HepG2 (cell line): ENCODE data around the gene FRMD1. TPM values are rescaled to one million over a fixed set of nuclear protein-coding genes. Genes with fewer than 3 reads are reported as not detected.

ENCODE experiments used
- ATAD3A ChIP-seq: sonication (generic); formaldehyde crosslinking; IDR thresholded peaks from 2 replicates; pipeline ENCODE4 v1.4.0; 2020; ENCODE audit warnings: missing genetic modification reagents
- ATF7 ChIP-seq, 2 experiments: fragments of 450-650 bp in 1 of 2; sonication (generic) in 1 of 2; formaldehyde crosslinking in 1 of 2; IDR thresholded peaks; 2 replicates each; pipeline versions ENCODE4 v1.4.0 to v1.6.1; 2016 to 2020; ENCODE audit warnings: antibody characterized with exemption in 1 of 2, mild to moderate bottlenecking in 1 of 2, missing genetic modification reagents in 1 of 2
- ELF4 ChIP-seq: sonication (generic); formaldehyde crosslinking; IDR thresholded peaks from 2 replicates; pipeline ENCODE4 v1.5.0; 2020; ENCODE audit warnings: missing genetic modification reagents, mild to moderate bottlenecking, moderate library complexity, borderline replicate concordance
- NR0B2 ChIP-seq: sonication (generic); formaldehyde crosslinking; IDR thresholded peaks from 2 replicates; pipeline ENCODE4 v1.4.0; 2020; ENCODE audit warnings: mild to moderate bottlenecking, missing genetic modification reagents
- NR2F2 ChIP-seq: IDR thresholded peaks from 2 replicates; pipeline ENCODE4 v1.6.1; 2012; ENCODE audit warnings: low read depth, inconsistent platforms, borderline replicate concordance
- ZNF138 ChIP-seq: sonication (generic); formaldehyde crosslinking; IDR thresholded peaks from 2 replicates; pipeline ENCODE4 v1.5.0; 2020; ENCODE audit warnings: mild to moderate bottlenecking, low read depth, missing genetic modification reagents
- ZNF143 ChIP-seq: sonication (generic); formaldehyde crosslinking; IDR thresholded peaks from 2 replicates; pipeline ENCODE4 v1.4.0; 2020; ENCODE audit warnings: missing genetic modification reagents
- ZNF260 ChIP-seq: sonication (generic); formaldehyde crosslinking; IDR thresholded peaks from 2 replicates; pipeline ENCODE4 v1.4.0; 2020; ENCODE audit warnings: missing genetic modification reagents, low read depth, mild to moderate bottlenecking, borderline replicate concordance
- ZNF274 ChIP-seq: sonication (generic); formaldehyde crosslinking; IDR thresholded peaks from 2 replicates; pipeline ENCODE4 v1.5.1; 2020; ENCODE audit warnings: mild to moderate bottlenecking, missing genetic modification reagents
- ZNF567 ChIP-seq: sonication (generic); formaldehyde crosslinking; IDR thresholded peaks from 2 replicates; pipeline ENCODE4 v1.8.1; 2023; ENCODE audit warnings: mild to moderate bottlenecking, missing genetic modification reagents, borderline replicate concordance
- ZNF768 ChIP-seq: sonication (generic); formaldehyde crosslinking; IDR thresholded peaks from 2 replicates; pipeline ENCODE4 v1.4.0; 2020; ENCODE audit warnings: missing genetic modification reagents
- polyA plus RNA-seq, 8 experiments: library from polyadenylated mRNA; depleted of rRNA in 3 of 8; stranded (reverse) in 7 of 8; unstranded in 1 of 8; fragments of >200 nt; fragmentation: Illumina TruSeq in 4 of 8; extraction: Trizol in 4 of 8; gene quantifications; 2 replicates each; pipeline versions ENCODE4 v1.2.1 to v1.2.3, GENCODE V29; 2011 to 2016; ENCODE audit warnings: low read depth in 4 of 8, missing spikeins in 1 of 8, mixed read lengths in 1 of 8; ENCODE audit not compliant: insufficient read depth in 1 of 8
- total RNA-seq, 5 experiments: library from RNA; depleted of rRNA; stranded (reverse); fragments of >200 nt; fragmentation: Illumina TruSeq; extraction: Trizol; gene quantifications; 2 replicates each; pipeline ENCODE4 v1.2.3, GENCODE V29; 2016; ENCODE audit warnings: low read depth in 1 of 5
- TF ChIP-seq, protein P1 (sequence below), 2 experiments: sonication (generic) in 1 of 2; formaldehyde crosslinking in 1 of 2; IDR thresholded peaks; 2 replicates each; pipeline versions ENCODE4 v1.6.1 to v1.9.0; 2014 to 2022; ENCODE audit warnings: antibody characterized with exemption in 1 of 2, borderline replicate concordance in 1 of 2, inconsistent platforms in 1 of 2, low read depth in 1 of 2, missing genetic modification reagents in 1 of 2
- TF ChIP-seq, protein P2 (sequence below): sonication (generic); formaldehyde crosslinking; IDR thresholded peaks from 2 replicates; pipeline ENCODE4 v1.5.0; 2020; ENCODE audit warnings: mild to moderate bottlenecking, missing genetic modification reagents, borderline replicate concordance

FRMD1 gene
- total and polyA plus RNA-seq, 2 of the 13 experiments (the other 11 are each of a cell fraction or from before 2014, with no cell fraction given) = 0.01 TPM; not detected in 1

DNA sequence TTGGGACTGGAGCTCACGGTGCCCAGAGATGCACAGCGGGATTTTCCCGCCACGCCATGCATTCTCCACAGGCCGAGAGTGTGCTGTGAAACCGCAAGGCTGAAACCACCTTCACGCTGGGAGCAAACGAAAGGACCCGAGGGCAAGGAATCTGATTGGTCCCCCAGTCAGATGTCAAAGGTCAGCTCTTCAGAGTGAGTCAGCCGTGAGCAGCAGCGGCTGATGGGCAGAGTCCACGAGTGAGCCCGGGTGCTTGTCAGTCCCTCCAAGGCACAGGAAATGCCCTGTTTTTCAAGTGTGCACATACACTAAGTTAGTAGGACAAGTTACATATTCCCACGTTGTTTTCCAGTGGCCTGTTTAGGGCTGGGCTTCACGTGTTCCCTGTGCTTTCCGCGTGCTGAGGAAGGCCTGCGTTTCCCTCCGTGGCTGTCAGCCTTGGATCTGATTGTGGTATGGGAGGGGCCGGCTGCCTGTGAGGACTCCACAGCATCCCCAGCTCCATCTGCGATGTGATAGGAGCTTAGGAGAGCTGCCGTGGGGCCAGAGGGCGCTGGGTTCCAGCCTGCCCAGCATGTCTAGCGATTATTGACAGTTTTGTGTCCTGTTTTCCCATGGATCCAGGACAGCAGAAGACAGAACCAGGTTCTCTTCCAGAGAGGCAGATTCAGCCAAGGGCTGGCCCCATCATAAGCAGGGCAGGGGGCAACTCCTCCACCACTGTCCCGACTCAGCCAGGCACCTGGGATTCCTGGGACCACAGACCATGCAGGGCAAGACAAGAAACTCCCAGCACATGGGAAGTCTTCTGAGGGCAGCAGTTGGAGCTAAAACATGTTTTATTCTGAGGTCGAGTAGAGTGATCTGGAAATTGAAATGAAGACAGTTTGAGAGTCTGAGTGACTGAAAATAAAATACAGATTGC is 38.2 kb upstream of the FRMD1 start (continued):
- TF ChIP-seq, protein P1, sequence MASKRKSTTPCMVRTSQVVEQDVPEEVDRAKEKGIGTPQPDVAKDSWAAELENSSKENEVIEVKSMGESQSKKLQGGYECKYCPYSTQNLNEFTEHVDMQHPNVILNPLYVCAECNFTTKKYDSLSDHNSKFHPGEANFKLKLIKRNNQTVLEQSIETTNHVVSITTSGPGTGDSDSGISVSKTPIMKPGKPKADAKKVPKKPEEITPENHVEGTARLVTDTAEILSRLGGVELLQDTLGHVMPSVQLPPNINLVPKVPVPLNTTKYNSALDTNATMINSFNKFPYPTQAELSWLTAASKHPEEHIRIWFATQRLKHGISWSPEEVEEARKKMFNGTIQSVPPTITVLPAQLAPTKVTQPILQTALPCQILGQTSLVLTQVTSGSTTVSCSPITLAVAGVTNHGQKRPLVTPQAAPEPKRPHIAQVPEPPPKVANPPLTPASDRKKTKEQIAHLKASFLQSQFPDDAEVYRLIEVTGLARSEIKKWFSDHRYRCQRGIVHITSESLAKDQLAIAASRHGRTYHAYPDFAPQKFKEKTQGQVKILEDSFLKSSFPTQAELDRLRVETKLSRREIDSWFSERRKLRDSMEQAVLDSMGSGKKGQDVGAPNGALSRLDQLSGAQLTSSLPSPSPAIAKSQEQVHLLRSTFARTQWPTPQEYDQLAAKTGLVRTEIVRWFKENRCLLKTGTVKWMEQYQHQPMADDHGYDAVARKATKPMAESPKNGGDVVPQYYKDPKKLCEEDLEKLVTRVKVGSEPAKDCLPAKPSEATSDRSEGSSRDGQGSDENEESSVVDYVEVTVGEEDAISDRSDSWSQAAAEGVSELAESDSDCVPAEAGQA (IDR thresholded peaks at IDR 0.05; ENCODE audit: low read depth) = no peak
- TF ChIP-seq, protein P1 (CRISPR knock-in tag; IDR thresholded peaks at IDR 0.05; ENCODE audit: borderline replicate concordance) = no peak
- TF ChIP-seq ZNF143 (CRISPR knock-in tag) = no peak
- TF ChIP-seq ZNF260 (CRISPR knock-in tag) = no peak
- TF ChIP-seq ZNF567 (CRISPR knock-in tag) = no peak
- no peak for TF ChIP-seq ATF7 (IDR thresholded peaks at IDR 0.05)
- TF ChIP-seq ATF7 (CRISPR knock-in tag; IDR thresholded peaks at IDR 0.05) = no peak
- no peak for TF ChIP-seq ELF4 (CRISPR knock-in tag)
- TF ChIP-seq ZNF768 (CRISPR knock-in tag) = no peak
- no peak for TF ChIP-seq ZNF138 (CRISPR knock-in tag)
- no peak for TF ChIP-seq NR0B2
- TF ChIP-seq NR2F2 = no peak
- TF ChIP-seq ZNF274 (CRISPR knock-in tag) = peak; percentile 86
- TF ChIP-seq, protein P2, sequence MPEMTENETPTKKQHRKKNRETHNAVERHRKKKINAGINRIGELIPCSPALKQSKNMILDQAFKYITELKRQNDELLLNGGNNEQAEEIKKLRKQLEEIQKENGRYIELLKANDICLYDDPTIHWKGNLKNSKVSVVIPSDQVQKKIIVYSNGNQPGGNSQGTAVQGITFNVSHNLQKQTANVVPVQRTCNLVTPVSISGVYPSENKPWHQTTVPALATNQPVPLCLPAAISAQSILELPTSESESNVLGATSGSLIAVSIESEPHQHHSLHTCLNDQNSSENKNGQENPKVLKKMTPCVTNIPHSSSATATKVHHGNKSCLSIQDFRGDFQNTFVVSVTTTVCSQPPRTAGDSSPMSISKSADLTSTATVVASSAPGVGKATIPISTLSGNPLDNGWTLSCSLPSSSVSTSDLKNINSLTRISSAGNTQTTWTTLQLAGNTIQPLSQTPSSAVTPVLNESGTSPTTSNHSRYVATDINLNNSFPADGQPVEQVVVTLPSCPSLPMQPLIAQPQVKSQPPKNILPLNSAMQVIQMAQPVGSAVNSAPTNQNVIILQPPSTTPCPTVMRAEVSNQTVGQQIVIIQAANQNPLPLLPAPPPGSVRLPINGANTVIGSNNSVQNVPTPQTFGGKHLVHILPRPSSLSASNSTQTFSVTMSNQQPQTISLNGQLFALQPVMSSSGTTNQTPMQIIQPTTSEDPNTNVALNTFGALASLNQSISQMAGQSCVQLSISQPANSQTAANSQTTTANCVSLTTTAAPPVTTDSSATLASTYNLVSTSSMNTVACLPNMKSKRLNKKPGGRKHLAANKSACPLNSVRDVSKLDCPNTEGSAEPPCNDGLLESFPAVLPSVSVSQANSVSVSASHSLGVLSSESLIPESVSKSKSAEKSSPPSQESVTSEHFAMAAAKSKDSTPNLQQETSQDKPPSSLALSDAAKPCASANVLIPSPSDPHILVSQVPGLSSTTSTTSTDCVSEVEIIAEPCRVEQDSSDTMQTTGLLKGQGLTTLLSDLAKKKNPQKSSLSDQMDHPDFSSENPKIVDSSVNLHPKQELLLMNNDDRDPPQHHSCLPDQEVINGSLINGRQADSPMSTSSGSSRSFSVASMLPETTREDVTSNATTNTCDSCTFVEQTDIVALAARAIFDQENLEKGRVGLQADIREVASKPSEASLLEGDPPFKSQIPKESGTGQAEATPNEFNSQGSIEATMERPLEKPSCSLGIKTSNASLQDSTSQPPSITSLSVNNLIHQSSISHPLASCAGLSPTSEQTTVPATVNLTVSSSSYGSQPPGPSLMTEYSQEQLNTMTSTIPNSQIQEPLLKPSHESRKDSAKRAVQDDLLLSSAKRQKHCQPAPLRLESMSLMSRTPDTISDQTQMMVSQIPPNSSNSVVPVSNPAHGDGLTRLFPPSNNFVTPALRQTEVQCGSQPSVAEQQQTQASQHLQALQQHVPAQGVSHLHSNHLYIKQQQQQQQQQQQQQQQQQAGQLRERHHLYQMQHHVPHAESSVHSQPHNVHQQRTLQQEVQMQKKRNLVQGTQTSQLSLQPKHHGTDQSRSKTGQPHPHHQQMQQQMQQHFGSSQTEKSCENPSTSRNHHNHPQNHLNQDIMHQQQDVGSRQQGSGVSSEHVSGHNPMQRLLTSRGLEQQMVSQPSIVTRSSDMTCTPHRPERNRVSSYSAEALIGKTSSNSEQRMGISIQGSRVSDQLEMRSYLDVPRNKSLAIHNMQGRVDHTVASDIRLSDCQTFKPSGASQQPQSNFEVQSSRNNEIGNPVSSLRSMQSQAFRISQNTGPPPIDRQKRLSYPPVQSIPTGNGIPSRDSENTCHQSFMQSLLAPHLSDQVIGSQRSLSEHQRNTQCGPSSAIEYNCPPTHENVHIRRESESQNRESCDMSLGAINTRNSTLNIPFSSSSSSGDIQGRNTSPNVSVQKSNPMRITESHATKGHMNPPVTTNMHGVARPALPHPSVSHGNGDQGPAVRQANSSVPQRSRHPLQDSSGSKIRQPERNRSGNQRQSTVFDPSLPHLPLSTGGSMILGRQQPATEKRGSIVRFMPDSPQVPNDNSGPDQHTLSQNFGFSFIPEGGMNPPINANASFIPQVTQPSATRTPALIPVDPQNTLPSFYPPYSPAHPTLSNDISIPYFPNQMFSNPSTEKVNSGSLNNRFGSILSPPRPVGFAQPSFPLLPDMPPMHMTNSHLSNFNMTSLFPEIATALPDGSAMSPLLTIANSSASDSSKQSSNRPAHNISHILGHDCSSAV = no peak
- TF ChIP-seq ATAD3A (CRISPR knock-in tag) = no peak
